ENCODE results near the gene NUP214.
A peak's percentile ranks its signal among the peaks of the same experiment; 100 is the strongest.
"Not testable (repeated sequence)": the region's sequence is repeated elsewhere in the genome, so short reads cannot be mapped to it uniquely, and the experiment has no call there.

NUP214 gene

DNA sequence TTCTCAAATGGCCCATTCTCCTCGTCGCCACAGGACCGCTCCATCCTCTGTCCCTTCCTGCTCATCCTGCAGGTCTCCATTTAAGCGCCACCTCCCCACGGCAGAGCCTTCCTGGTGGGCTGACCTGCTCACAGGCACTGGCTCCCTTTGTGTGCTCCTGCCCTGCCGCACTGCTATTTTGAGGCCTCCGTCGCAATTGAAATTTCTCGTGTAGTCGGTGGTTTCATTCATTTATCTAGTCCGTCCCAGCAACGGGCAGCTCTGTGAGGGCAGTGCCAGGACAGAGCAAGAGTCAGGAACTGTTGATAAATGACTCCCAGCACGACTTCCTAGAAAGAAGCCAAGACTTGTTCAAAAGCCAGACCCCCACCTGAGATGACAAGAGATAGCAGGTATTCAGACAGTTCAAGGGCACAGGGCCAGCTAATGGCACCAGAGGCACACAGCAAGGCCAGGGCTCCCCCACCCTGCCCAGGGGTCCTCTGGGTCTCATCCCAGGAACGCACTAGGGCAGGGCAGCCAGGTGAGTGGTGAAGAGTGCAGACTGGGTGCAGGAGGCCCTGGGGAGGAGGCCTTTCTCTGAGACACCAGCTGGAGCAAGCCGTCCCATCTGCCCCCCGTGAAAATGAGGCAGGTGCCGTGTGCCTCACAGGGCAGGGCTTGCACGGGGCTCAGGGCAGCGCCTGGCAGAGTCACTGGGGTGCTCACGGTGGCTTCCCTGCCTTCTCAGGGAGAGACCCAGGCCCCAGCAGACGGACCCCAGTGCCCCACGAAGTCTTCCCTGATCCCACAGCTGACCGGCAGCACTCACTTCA lies 114.0 kb downstream of the NUP214 start:
- ChIA-PET POLR2A (no interaction called here), CTCF (no interaction called here)
- TF ChIP-seq NFRKB (IDR thresholded peaks at IDR 0.05) (no peak), ARNT (IDR thresholded peaks at IDR 0.05) (no peak), FOXK2 (IDR thresholded peaks at IDR 0.05) (no peak), LEF1 (IDR thresholded peaks at IDR 0.05; ENCODE audit: borderline replicate concordance) (no peak), CTBP1 (IDR thresholded peaks at IDR 0.05; ENCODE audit: borderline replicate concordance) (no peak), ELF4 (IDR thresholded peaks at IDR 0.05) (no peak), ZNF384 (IDR thresholded peaks at IDR 0.05) (no peak), SUZ12 (IDR thresholded peaks at IDR 0.05) (no peak), FOXA1 (IDR thresholded peaks at IDR 0.05) (no peak), BHLHE40 (IDR thresholded peaks at IDR 0.05; ENCODE audit: borderline replicate concordance) (no peak), SP1 (IDR thresholded peaks at IDR 0.05) (no peak), L3MBTL2 (conservative IDR thresholded peaks at IDR 0.05) (no peak), HDGF (IDR thresholded peaks at IDR 0.05; ENCODE audit: borderline replicate concordance) (no peak), FOXM1 (IDR thresholded peaks at IDR 0.05; ENCODE audit: borderline replicate concordance) (no peak), TARDBP (IDR thresholded peaks at IDR 0.05) (no peak)
- TF ChIP-seq, protein P1, sequence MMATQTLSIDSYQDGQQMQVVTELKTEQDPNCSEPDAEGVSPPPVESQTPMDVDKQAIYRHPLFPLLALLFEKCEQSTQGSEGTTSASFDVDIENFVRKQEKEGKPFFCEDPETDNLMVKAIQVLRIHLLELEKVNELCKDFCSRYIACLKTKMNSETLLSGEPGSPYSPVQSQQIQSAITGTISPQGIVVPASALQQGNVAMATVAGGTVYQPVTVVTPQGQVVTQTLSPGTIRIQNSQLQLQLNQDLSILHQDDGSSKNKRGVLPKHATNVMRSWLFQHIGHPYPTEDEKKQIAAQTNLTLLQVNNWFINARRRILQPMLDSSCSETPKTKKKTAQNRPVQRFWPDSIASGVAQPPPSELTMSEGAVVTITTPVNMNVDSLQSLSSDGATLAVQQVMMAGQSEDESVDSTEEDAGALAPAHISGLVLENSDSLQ (IDR thresholded peaks at IDR 0.05), result no peak
- DNase-seq (ENCODE audit: extremely low spot score), result no peak

DNA sequence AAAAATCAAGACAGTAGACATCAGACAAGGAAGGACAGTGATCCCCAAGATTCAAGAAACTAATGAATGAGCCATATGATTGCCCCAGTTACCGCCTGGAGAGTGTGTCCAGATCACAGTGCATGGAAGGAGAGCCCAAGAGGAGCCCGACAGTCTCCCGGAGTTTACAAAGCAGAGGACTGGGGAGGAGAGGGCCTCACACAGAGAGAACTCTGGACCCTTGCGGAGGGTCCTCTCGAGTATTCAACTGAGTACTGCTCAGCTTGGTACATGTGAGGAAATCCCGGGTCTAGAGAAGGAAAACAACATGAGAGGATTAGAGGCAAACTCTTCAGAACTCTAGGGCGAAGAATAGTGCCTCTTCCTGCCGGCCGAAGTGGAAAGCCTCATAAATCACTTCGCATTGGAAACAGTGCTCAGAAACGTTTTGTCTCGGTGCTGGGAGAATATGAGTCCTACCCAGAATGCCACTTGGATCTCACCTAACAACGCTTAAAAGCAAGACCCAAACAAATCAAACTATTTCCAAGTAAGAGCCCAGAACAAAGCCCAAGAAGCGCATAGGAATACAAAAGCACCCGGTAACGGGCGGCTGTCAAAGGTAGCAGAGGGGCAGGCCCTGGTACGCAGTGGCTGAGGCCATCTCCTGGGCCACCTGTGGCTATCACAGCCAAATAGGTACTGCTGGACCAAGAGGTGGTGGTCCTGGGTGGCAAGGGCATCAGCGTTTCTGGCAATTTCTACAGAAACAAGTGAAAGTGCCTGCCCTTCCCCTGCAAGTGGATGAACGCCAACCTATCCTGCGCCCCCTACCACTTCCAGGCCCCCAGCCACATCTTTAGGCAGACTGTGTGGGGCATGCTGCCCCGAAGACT lies 114.9 kb downstream of the NUP214 start:
- ChIA-PET POLR2A (no interaction called here), CTCF (no interaction called here)
- no peak for DNase-seq (ENCODE audit: extremely low spot score)
- no peak for TF ChIP-seq LEF1 (IDR thresholded peaks at IDR 0.05; ENCODE audit: borderline replicate concordance)
- TF ChIP-seq, protein P1 (IDR thresholded peaks at IDR 0.05), result peak; percentile 43; the same call in 1 of the 2 replicates
- TF ChIP-seq CTBP1 (IDR thresholded peaks at IDR 0.05; ENCODE audit: borderline replicate concordance), result no peak

DNA sequence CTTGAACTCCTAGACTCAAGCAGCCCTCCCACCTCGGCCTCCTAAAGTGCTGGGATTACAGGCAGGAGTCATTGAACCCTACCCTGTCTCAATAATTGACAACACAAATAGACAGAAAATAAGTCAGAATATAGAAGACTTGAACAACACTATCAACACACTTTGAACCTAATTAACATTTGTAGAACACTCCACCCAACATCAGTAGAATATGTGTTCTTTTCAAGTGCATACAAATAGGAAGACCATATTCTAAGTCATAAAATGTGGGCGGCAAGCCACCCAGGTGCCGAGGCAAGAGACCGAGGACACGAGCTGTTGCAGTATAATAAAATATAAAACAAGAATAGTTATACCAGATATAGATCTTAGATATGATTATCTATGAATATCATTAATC lies 118.9 kb downstream of the NUP214 start:
- POLR2A ChIA-PET; CTCF ChIA-PET; DNase-seq (ENCODE audit: extremely low spot score): not testable (repeated sequence)

DNA sequence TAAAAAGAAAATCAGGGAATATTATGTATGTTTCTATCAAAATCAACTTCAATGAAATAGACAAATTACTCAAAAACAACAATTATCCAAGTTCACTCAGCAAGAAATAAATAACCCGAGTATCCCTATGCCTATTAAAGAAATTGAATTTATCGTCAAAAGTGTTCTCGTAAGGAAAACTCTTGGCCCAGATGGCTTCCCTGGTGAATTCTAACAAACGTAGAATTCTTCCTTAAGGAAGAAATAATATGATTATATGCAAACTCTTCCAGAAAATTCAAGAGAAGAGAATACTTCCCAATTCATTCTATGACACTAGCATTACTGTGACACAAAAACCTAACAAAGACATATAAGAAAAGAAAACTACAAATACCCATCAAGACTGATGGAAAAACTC lies 121.2 kb downstream of the NUP214 start:
- TF ChIP-seq ELF4 (IDR thresholded peaks at IDR 0.05), result no peak
- TF ChIP-seq FOXK2 (IDR thresholded peaks at IDR 0.05), result no peak
- TF ChIP-seq TARDBP (IDR thresholded peaks at IDR 0.05), result no peak
- no peak for TF ChIP-seq CTBP1 (IDR thresholded peaks at IDR 0.05; ENCODE audit: borderline replicate concordance)
- no peak for TF ChIP-seq NFRKB (IDR thresholded peaks at IDR 0.05)
- TF ChIP-seq, protein P1 (IDR thresholded peaks at IDR 0.05), result no peak
- TF ChIP-seq FOXA1 (IDR thresholded peaks at IDR 0.05), result no peak
- TF ChIP-seq L3MBTL2 (conservative IDR thresholded peaks at IDR 0.05), result no peak
- TF ChIP-seq SP1 (IDR thresholded peaks at IDR 0.05), result no peak
- TF ChIP-seq SUZ12 (IDR thresholded peaks at IDR 0.05), result no peak
- no peak for TF ChIP-seq BHLHE40 (IDR thresholded peaks at IDR 0.05; ENCODE audit: borderline replicate concordance)
- no peak for TF ChIP-seq FOXM1 (IDR thresholded peaks at IDR 0.05; ENCODE audit: borderline replicate concordance)
- TF ChIP-seq ARNT (IDR thresholded peaks at IDR 0.05), result no peak
- TF ChIP-seq LEF1 (IDR thresholded peaks at IDR 0.05; ENCODE audit: borderline replicate concordance), result no peak
- TF ChIP-seq ZNF384 (IDR thresholded peaks at IDR 0.05), result no peak
- no peak for TF ChIP-seq HDGF (IDR thresholded peaks at IDR 0.05; ENCODE audit: borderline replicate concordance)
- POLR2A ChIA-PET, result no interaction called here
- CTCF ChIA-PET, result no interaction called here
- no peak for DNase-seq (ENCODE audit: extremely low spot score)

DNA sequence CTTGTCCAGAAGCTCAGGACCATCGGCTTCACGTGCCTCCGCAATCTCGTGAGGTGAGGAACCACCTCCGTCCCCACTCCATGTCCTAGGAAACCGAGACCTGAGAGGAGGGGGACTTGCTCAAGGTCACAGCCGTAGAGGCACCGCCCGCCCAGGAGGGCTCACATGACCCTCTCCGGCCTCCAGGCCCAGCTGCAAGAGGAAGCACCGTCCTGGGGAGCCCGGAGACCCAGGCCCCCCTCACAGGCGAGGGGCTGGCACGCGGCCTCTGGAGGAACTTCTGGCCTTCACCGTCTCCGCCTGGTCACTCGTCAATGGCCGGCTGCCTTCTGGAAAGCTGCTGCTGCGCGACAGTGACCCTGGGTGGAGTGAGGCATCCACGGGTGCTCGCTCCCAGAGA lies 126.7 kb downstream of the NUP214 start:
- TF ChIP-seq L3MBTL2 (conservative IDR thresholded peaks at IDR 0.05) (no peak), BHLHE40 (IDR thresholded peaks at IDR 0.05; ENCODE audit: borderline replicate concordance) (no peak), SP1 (IDR thresholded peaks at IDR 0.05) (no peak)
- CTCF ChIA-PET, result no interaction called here
- no peak for DNase-seq (ENCODE audit: extremely low spot score)
- POLR2A ChIA-PET, result interaction anchor here (0.6 kb wide), 1 partner anchor 287 kb away, joined by 3 read pairs; no protein-coding TSS in a partner anchor

DNA sequence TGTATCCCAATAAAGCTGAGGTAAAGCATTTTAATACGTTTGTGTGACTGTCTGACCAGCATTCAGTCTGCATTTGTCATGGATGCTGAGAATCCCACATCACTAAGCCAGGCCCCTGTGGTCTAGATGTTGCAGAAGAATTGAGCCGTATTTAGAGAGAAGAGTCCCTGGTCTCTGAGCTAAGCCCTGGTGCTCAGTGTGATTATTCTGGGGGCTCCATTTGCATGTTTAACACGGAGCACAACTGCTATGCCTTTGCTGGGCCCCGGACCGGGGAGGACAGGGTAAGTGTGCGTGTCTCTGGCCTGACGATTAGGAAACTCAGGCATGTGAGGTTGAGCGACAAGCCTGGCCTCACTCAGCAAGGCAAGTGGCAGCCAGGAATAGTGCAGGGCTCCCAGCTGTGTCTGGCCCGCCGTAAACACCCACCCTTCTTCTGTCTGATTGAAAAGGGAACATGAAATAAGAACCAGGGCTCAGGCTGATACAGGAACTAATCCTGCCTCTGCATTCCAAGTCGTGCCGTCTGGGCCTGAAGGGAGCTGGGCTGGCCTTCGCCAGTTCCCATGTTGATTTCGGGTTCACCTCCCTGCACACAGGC lies 128.6 kb downstream of the NUP214 start:
- ChIA-PET CTCF (no interaction called here), POLR2A (no interaction called here)
- no peak for DNase-seq (ENCODE audit: extremely low spot score)
- no peak for TF ChIP-seq FOXM1 (IDR thresholded peaks at IDR 0.05; ENCODE audit: borderline replicate concordance)
- no peak for TF ChIP-seq SUZ12 (IDR thresholded peaks at IDR 0.05)
- no peak for TF ChIP-seq ELF4 (IDR thresholded peaks at IDR 0.05)
- no peak for TF ChIP-seq HDGF (IDR thresholded peaks at IDR 0.05; ENCODE audit: borderline replicate concordance)
- TF ChIP-seq FOXA1 (IDR thresholded peaks at IDR 0.05), result no peak
